ENCODE measurements around the gene CDK5. TPM values are rescaled to one million over a fixed set of nuclear protein-coding genes. Genes with fewer than 3 reads are reported as not detected.

CDK5 gene
- total and polyA plus RNA-seq, 2 donors from 2014 or later: 9.1 to 21.5 TPM

GRCh38 chr7:151017953-151018420 is 39.7 kb downstream of the CDK5 start:
- Histone ChIP-seq H3K9ac (ENCODE audit: low read length in 3 of 3) (no peak overlapping the region), H3K9me3 (ENCODE audit: control insufficient read depth in 2 of 3, insufficient read depth in 1 of 3, low read length in 3 of 3) (no peaks in the 10 kb centered on the region), H3K27ac (ENCODE audit: low read depth in 2 of 2, low read length in 2 of 2) (no peak overlapping the region), H3K36me3 (ENCODE audit: control insufficient read depth in 2 of 3, insufficient read depth in 3 of 3, low read length in 3 of 3) (no peaks in the 10 kb centered on the region), H3K4me3 (ENCODE audit: low read length in 3 of 3) (no peak overlapping the region), H3K27me3 (ENCODE audit: control insufficient read depth, insufficient read depth, low read length) (peaks cover 7% of the 10 kb centered on the region), H3K4me1 (ENCODE audit: control insufficient read depth in 2 of 3, insufficient read depth in 2 of 3, low read depth in 1 of 3, low read length in 3 of 3) (peaks cover 0 to 23% (median 0%) of the 10 kb centered on the region in 3 donors)
- TF ChIP-seq CTCF (IDR thresholded peaks at IDR 0.05; ENCODE audit: borderline replicate concordance, extremely low read depth, insufficient read depth): peak; percentile 73
- intact Hi-C loops (cut with DNase I): no loop called here
- DNase-seq: peak in 4 of 5 donors; percentile 85 to 92 (median 88)
- FAIRE-seq: no peak

- H3K27me3 ChIP-seq (ENCODE audit: control insufficient read depth, insufficient read depth, low read length): peaks cover 7% of the 10 kb centered on the region
- FAIRE-seq: no peak
Measured at GRCh38 chr7:151017370-151017952, 40.2 kb downstream of the CDK5 start.

GRCh38 chr7:151016942-151017341 is 40.8 kb downstream of the CDK5 start:
- DNase-seq: peak in 1 of 5 donors; percentile 71
- Histone ChIP-seq H3K36me3 (ENCODE audit: control insufficient read depth in 2 of 3, insufficient read depth in 3 of 3, low read length in 3 of 3) (no peaks in the 10 kb centered on the region), H3K4me3 (ENCODE audit: low read length in 3 of 3) (no peak overlapping the region), H3K9ac (ENCODE audit: low read length in 3 of 3) (no peak overlapping the region), H3K27me3 (ENCODE audit: control insufficient read depth, insufficient read depth, low read length) (peaks cover 7% of the 10 kb centered on the region), H3K27ac (ENCODE audit: low read depth in 2 of 2, low read length in 2 of 2) (no peak overlapping the region), H3K4me1 (ENCODE audit: control insufficient read depth in 2 of 3, insufficient read depth in 2 of 3, low read depth in 1 of 3, low read length in 3 of 3) (peaks cover 0 to 28% (median 0%) of the 10 kb centered on the region in 3 donors), H3K9me3 (ENCODE audit: control insufficient read depth in 2 of 3, insufficient read depth in 1 of 3, low read length in 3 of 3) (no peaks in the 10 kb centered on the region)
- intact Hi-C loops (cut with DNase I): no loop called here
- FAIRE-seq: no peak
- no peak for TF ChIP-seq CTCF (IDR thresholded peaks at IDR 0.05; ENCODE audit: borderline replicate concordance, extremely low read depth, insufficient read depth)

More at GRCh38 chr7:151017370-151017952, 40.2 kb downstream of the CDK5 start:
- Histone ChIP-seq H3K36me3 (ENCODE audit: control insufficient read depth in 2 of 3, insufficient read depth in 3 of 3, low read length in 3 of 3) (no peaks in the 10 kb centered on the region), H3K4me3 (ENCODE audit: low read length in 3 of 3) (no peak overlapping the region), H3K4me1 (ENCODE audit: control insufficient read depth in 2 of 3, insufficient read depth in 2 of 3, low read depth in 1 of 3, low read length in 3 of 3) (peaks cover 0 to 26% (median 0%) of the 10 kb centered on the region in 3 donors), H3K27ac (ENCODE audit: low read depth in 2 of 2, low read length in 2 of 2) (no peak overlapping the region), H3K9me3 (ENCODE audit: control insufficient read depth in 2 of 3, insufficient read depth in 1 of 3, low read length in 3 of 3) (no peaks in the 10 kb centered on the region), H3K9ac (ENCODE audit: low read length in 3 of 3) (no peak overlapping the region)
- no peak for TF ChIP-seq CTCF (IDR thresholded peaks at IDR 0.05; ENCODE audit: borderline replicate concordance, extremely low read depth, insufficient read depth)
- intact Hi-C loops (cut with DNase I): no loop called here
- no peak for DNase-seq
